ENCODE measurements around the gene PTX3.

GRCh38 chr3:157416347-157417087, 20.1 kb upstream of the PTX3 start:
- TF ChIP-seq CTCF (IDR thresholded peaks at IDR 0.05): no peak
- TF ChIP-seq POLR2A (IDR thresholded peaks at IDR 0.05): no peak

Data from body of pancreas (tissue), 4 donors.